ENCODE data around the gene TMIGD3. TPM values are rescaled to one million over a fixed set of nuclear protein-coding genes. Genes with fewer than 3 reads are reported as not detected.

The TMIGD3 gene
- total and polyA plus RNA-seq, 2 donors (not counting 1 experiment from before 2014, with no cell fraction given): 0.19 TPM; not detected in 1

GRCh38 chr1:111517469-111518225 is 14.2 kb upstream of the TMIGD3 start:
- H3K27me3 ChIP-seq (replicated peaks in 1 of 4; ENCODE audit: control extremely low read depth in 1 of 4, control insufficient read depth in 3 of 4, insufficient read depth in 4 of 4, low read length in 3 of 4): no peaks in the 10 kb centered on the region
- peak overlapping the region; percentile 89 for H3K4me2 ChIP-seq (replicated peaks; ENCODE audit: low read depth, low read length, poor library complexity, severe bottlenecking)
- Mint-ChIP-seq H3K4me1 (peaks cover 37% of the 10 kb centered on the region), H3K4me3 (peak overlapping the region; percentile 62), H3K9me3 (ENCODE audit: insufficient read depth) (no peaks in the 10 kb centered on the region), H3K27me3 (no peaks in the 10 kb centered on the region), H3K27ac (peak overlapping the region; percentile 84)
- H2AFZ ChIP-seq (ENCODE audit: insufficient read depth, low read depth, low read length, poor library complexity, severe bottlenecking): no peak overlapping the region
- H4K20me1 ChIP-seq (ENCODE audit: control insufficient read depth, insufficient read depth, low read length, poor library complexity, severe bottlenecking): no peaks in the 10 kb centered on the region
- no peak for TF ChIP-seq EZH2 (IDR thresholded peaks at IDR 0.05; ENCODE audit: borderline replicate concordance, insufficient read depth, low read depth, low read length, poor library complexity, severe bottlenecking)
- TF ChIP-seq CTCF (IDR thresholded peaks at IDR 0.05): no peak
- no peaks in the 10 kb centered on the region for H3K79me2 ChIP-seq (ENCODE audit: control insufficient read depth, insufficient read depth, low read length)
- intact Hi-C loops (cut with micrococcal nuclease): loop anchor here (5.0 kb wide), 1 partner anchor 55 kb away; no protein-coding TSS in a partner anchor
- H3K27ac ChIP-seq (ENCODE audit: low read length in 2 of 2): peak overlapping the region in 1 of 2 donors; percentile 81
- DNase-seq (no peak), ATAC-seq (ENCODE audit: low read depth) (no peak)
- H3K4me1 ChIP-seq (ENCODE audit: control insufficient read depth in 2 of 2, insufficient read depth in 2 of 2, low read length in 2 of 2): peaks cover 30 to 34% of the 10 kb centered on the region in 2 donors
- no peak overlapping the region for H3K9ac ChIP-seq (ENCODE audit: low read length)
- no peaks in the 10 kb centered on the region for H3K9me3 ChIP-seq (ENCODE audit: control extremely low read depth in 1 of 3, control insufficient read depth in 2 of 3, insufficient read depth in 1 of 3, low read length in 2 of 3)
- CTCF ChIA-PET: interaction anchor here (0.6 to 3.1 kb wide), 15 partner anchors 10 to 157 kb away, joined by 3 to 37 read pairs (median 4); partner anchors contain the start of gene RAP1A
- POLR2A ChIA-PET: interaction anchor here (0.7 to 2.7 kb wide), 3 partner anchors 10 to 230 kb away, joined by 3 to 8 read pairs (median 3); no protein-coding TSS in a partner anchor
- WGBS (ENCODE audit: insufficient coverage): no CpG with 5 or more reads among the region's 1 CpG
- H3K36me3 ChIP-seq (replicated peaks in 1 of 2; ENCODE audit: control extremely low read depth in 1 of 2, control insufficient read depth in 1 of 2, extremely low read depth in 1 of 2, insufficient read depth in 2 of 2, low read length in 1 of 2): no peaks in the 10 kb centered on the region
- H3K4me3 ChIP-seq (ENCODE audit: control extremely low read depth in 1 of 5, extremely low read depth in 1 of 5, insufficient read depth in 1 of 5, low read depth in 2 of 5, low read length in 4 of 5): no peak overlapping the region
